Measurements from ENCODE around the gene CEP89.
A peak's percentile ranks its signal among the peaks of the same experiment; 100 is the strongest.

The CEP89 gene

DNA sequence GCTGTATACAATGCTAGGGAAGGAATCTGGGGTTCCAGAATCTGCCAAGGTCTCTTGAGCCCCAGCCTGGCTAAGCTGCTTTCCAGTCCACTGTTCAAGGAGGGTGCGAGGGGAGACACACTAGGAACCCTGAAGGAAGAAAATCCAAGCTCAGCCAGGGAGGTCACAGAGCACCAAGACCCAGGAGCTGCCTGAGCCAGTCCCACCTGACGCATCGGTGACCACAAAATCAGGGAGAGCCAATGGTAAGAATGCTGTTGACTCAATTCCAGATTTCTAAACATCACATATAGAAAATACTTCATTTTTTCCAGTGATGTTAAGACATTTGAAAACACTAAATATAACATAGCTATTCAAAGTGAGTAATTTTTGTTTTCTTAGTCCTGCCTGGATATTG lies 50.1 kb downstream of the CEP89 start:
- Mint-ChIP-seq H3K4me1 (no peaks in the 10 kb centered on the region), H3K36me3 (ENCODE audit: low read depth) (peaks cover 59% of the 10 kb centered on the region), H3K27ac (peak overlapping the region; percentile 58), H3K27me3 (ENCODE audit: low read depth, poor library complexity) (no peaks in the 10 kb centered on the region), H3K9me3 (no peaks in the 10 kb centered on the region), H3K4me3 (no peak overlapping the region)
- no peak for DNase-seq
- TF ChIP-seq, protein P1, sequence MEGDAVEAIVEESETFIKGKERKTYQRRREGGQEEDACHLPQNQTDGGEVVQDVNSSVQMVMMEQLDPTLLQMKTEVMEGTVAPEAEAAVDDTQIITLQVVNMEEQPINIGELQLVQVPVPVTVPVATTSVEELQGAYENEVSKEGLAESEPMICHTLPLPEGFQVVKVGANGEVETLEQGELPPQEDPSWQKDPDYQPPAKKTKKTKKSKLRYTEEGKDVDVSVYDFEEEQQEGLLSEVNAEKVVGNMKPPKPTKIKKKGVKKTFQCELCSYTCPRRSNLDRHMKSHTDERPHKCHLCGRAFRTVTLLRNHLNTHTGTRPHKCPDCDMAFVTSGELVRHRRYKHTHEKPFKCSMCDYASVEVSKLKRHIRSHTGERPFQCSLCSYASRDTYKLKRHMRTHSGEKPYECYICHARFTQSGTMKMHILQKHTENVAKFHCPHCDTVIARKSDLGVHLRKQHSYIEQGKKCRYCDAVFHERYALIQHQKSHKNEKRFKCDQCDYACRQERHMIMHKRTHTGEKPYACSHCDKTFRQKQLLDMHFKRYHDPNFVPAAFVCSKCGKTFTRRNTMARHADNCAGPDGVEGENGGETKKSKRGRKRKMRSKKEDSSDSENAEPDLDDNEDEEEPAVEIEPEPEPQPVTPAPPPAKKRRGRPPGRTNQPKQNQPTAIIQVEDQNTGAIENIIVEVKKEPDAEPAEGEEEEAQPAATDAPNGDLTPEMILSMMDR (IDR thresholded peaks at IDR 0.05) = no peak

DNA sequence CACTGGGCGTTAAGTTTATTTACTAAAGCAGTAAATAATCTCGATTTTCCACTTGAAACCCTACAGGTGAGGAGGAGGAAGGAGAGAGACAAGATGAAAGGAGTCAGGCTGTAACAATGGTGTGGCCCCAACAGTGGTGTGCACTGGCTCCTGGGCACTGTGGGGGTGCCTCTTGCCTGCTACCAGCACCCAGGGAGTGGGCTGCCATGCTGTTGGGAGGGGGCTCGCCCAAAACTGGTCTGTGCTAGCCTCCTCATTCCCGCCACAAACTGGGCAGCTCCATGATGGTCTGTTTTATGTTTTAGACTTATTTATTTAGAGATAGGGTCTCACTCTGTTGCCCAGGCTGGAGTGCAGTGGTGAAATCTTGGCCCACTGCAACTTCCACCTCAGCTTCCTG lies 52.4 kb downstream of the CEP89 start:
- H3K27me3 Mint-ChIP-seq (ENCODE audit: low read depth, poor library complexity) = no peaks in the 10 kb centered on the region
- peaks cover 62% of the 10 kb centered on the region for H3K36me3 Mint-ChIP-seq (ENCODE audit: low read depth)
- H3K27ac Mint-ChIP-seq = no peak overlapping the region
- TF ChIP-seq, protein P1 (IDR thresholded peaks at IDR 0.05) = no peak
- H3K4me3 Mint-ChIP-seq = no peak overlapping the region
- no peaks in the 10 kb centered on the region for H3K9me3 Mint-ChIP-seq
- no peak for DNase-seq
- H3K4me1 Mint-ChIP-seq = no peaks in the 10 kb centered on the region

DNA sequence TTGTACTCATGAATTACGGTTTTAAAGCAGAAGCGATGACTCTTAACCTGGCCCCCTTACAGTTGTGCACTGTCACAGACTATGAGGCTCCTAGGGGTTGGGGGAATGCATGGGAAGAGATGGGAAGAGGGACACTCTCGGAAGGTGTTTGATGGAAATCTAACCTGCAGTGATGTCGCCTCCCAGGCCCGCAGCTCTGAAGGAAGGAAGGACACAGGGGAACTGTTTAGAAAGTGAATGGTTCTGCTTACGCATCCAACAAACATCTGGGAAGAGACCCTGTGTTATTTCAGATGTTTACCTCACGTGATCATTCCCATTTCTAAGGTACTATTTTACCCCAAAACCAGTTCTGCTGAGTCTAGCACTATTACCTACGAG lies 54.2 kb downstream of the CEP89 start:
- H3K27me3 Mint-ChIP-seq (ENCODE audit: low read depth, poor library complexity) = no peaks in the 10 kb centered on the region
- H3K4me3 Mint-ChIP-seq = no peak overlapping the region
- TF ChIP-seq, protein P1 (IDR thresholded peaks at IDR 0.05) = no peak
- H3K27ac Mint-ChIP-seq = no peak overlapping the region
- H3K36me3 Mint-ChIP-seq (ENCODE audit: low read depth) = peaks cover 56% of the 10 kb centered on the region
- DNase-seq = no peak
- H3K4me1 Mint-ChIP-seq = no peaks in the 10 kb centered on the region
- H3K9me3 Mint-ChIP-seq = no peaks in the 10 kb centered on the region

DNA sequence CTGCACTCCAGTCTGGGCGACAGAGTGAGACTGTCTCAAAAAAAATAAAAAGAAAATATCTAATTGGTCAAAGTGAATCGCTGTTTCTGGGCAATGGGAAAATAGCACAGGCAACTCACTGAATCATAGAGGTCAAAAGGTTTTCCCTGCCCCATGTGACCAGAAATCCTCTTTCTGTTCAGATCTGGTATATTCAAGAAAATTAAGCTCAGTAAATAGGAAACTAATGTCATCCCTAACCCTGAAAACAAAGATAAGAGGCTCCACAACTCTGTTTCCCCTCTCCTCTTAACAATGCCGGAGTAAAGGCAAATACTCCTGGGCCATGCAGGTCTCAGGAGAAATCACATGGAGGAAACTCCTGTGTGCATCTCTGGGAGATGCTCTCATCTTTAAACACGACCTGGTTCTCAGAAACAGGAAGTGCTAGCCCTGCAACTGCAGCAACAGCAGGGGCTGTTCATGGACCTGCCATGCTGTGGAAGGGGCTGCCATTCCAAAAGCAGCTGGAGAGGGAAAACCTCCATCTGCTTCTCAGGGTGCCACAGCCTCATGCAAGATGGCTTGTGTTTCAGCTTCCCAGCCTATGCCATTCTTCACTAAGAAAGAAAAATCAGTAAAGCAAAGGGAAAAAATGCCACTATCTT lies 54.7 kb downstream of the CEP89 start:
- Mint-ChIP-seq H3K4me3 (no peak overlapping the region), H3K4me1 (no peaks in the 10 kb centered on the region), H3K27me3 (ENCODE audit: low read depth, poor library complexity) (no peaks in the 10 kb centered on the region), H3K36me3 (ENCODE audit: low read depth) (peaks cover 56% of the 10 kb centered on the region), H3K27ac (no peak overlapping the region), H3K9me3 (no peaks in the 10 kb centered on the region)
- no peak for DNase-seq
- TF ChIP-seq, protein P1 (IDR thresholded peaks at IDR 0.05) = no peak

DNA sequence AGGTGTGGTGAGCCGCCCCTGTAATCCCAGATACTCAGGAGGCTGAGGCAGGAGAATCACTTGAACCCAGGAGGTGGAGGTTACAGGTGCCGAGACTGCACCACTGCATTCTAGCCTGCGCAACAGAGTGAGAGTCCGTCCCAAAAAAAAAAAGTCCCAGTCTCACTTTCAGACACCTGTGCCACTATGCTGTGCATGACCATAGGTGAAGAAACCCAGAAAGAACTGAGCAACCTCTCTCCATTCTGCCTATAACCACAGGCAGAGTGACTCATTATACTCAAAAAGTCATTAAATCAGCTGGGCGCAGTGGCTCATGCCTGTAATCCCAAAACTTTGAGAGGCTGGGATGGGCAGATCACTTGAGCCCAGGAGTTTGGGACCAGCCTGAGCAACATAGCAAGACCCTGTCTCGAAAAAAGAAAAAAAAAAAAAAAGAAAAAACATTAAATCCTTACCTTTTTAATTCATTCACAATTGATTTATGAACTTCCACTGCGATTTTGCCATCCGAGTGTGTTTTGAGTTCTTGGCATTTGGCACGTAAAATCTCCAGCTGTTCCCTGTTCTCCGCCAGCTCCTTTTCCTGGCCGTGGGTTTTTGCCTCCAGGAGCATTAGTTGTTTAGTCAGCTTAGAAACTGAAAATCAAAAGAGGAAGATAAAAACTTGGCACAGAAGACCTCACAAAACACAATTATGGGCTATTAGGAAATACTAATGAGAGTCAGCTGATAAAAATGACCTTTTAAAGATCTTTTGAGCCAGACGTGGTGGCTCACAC lies 56.7 kb downstream of the CEP89 start:
- no peak for DNase-seq
- peak overlapping the region; percentile 64 for H3K27ac Mint-ChIP-seq
- no peaks in the 10 kb centered on the region for H3K27me3 Mint-ChIP-seq (ENCODE audit: low read depth, poor library complexity)
- H3K4me1 Mint-ChIP-seq = no peaks in the 10 kb centered on the region
- no peak overlapping the region for H3K4me3 Mint-ChIP-seq
- TF ChIP-seq, protein P1 (IDR thresholded peaks at IDR 0.05) = no peak
- no peaks in the 10 kb centered on the region for H3K9me3 Mint-ChIP-seq
- H3K36me3 Mint-ChIP-seq (ENCODE audit: low read depth) = peaks cover 59% of the 10 kb centered on the region

DNA sequence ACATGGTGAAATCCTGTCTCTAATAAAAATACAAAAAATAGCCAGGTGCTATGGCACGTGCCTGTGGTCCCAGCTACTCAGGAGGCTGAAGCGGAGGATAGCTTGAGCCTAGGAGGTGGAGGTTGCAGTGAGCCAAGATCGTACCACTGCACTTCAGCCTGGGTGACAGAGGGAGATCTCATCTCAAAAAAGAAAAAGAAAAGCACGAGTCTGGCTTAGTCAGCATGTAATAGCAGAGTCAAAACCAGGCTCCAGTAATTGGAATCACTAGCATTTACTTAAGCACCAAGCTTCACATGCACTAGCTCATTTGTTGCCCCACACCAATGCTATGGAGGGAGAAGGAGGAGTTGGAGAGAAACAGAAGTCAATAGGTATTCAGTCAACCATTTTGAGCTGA lies 60.3 kb downstream of the CEP89 start:
- H3K27me3 Mint-ChIP-seq (ENCODE audit: low read depth, poor library complexity) = no peaks in the 10 kb centered on the region
- H3K27ac Mint-ChIP-seq = no peak overlapping the region
- TF ChIP-seq, protein P1 (IDR thresholded peaks at IDR 0.05) = no peak
- H3K4me1 Mint-ChIP-seq = no peaks in the 10 kb centered on the region
- peaks cover 71% of the 10 kb centered on the region for H3K36me3 Mint-ChIP-seq (ENCODE audit: low read depth)
- H3K9me3 Mint-ChIP-seq = no peaks in the 10 kb centered on the region
- H3K4me3 Mint-ChIP-seq = no peak overlapping the region
- DNase-seq = no peak
